Measurements from ENCODE around the gene UBIAD1.

- TF ChIP-seq, protein P1, sequence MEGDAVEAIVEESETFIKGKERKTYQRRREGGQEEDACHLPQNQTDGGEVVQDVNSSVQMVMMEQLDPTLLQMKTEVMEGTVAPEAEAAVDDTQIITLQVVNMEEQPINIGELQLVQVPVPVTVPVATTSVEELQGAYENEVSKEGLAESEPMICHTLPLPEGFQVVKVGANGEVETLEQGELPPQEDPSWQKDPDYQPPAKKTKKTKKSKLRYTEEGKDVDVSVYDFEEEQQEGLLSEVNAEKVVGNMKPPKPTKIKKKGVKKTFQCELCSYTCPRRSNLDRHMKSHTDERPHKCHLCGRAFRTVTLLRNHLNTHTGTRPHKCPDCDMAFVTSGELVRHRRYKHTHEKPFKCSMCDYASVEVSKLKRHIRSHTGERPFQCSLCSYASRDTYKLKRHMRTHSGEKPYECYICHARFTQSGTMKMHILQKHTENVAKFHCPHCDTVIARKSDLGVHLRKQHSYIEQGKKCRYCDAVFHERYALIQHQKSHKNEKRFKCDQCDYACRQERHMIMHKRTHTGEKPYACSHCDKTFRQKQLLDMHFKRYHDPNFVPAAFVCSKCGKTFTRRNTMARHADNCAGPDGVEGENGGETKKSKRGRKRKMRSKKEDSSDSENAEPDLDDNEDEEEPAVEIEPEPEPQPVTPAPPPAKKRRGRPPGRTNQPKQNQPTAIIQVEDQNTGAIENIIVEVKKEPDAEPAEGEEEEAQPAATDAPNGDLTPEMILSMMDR (IDR thresholded peaks at IDR 0.05; ENCODE audit: low read depth, low read length), result no peak
- no peak for TF ChIP-seq EZH2phosphoT487 (IDR thresholded peaks at IDR 0.05; ENCODE audit: low read depth)
Observed at GRCh38 chr1:11253226-11253625, 19.8 kb upstream of the UBIAD1 start.

Measured in OCI-LY3 (cell line).